ENCODE data around the gene CDR2L. TPM values are rescaled to one million over a fixed set of nuclear protein-coding genes. Genes with fewer than 3 reads are reported as not detected.
A peak's percentile ranks its signal among the peaks of the same experiment; 100 is the strongest.

Gene CDR2L
- total RNA-seq (2022) (3.4 and 4.1 TPM in 2 replicates), Bru-seq, nascent RNA (percentile 27 among the genes with signal in this experiment), BruChase-seq, experiment 1, labeled RNA remaining after a 6-hour chase (percentile 35 among the genes with signal in this experiment), BruChase-seq, experiment 2, labeled RNA remaining after a 2-hour chase (percentile 24 among the genes with signal in this experiment)
- long read RNA-seq, partial matches to known transcripts = 0 of 4 reads
- long read RNA-seq, other reads (novel, unspliced or antisense) = 0 of 4 reads

DNA sequence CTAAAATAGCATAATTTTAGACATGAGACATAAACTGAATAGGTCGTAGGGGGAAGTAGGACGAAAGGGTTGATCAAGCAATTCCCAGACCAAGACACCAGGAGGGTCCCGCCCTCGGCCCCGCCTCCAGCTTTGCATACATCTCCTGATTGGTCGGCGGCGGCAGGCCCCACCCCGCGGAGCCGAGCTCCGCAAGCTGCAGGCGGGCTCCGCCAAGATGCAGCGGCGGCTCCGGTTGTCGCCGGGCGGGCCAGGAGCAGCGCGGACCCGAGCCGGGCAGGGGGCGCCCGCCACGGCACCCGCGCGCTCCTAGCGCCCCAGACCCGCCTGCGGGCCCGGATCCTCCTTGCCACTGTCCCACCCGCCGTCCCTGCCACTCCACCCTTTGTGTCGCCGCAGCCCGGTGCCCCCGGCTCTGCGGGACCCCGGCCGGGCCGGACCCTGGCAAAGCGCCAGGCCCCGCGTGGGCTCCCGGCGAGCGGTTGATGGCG lies at the start of gene CDR2L:
TSS of gene CDR2L (plus strand) at position 215 of the 491 bp plus-strand sequence. CDS start 412 bp downstream, outside the sequence.
- intact Hi-C loops (cut with micrococcal nuclease) = no loop called here
- H3K27me3 Mint-ChIP-seq (ENCODE audit: insufficient read depth, unreplicated experiment) = no peaks in the 10 kb centered on the region
- no peaks in the 10 kb centered on the region for H3K9me3 Mint-ChIP-seq (ENCODE audit: unreplicated experiment)
- no TSS peak for BruUV-seq (replicated peaks)
- H3K4me1 Mint-ChIP-seq (ENCODE audit: insufficient read depth, unreplicated experiment) = peaks cover 14% of the 10 kb centered on the region
- TF ChIP-seq, protein P1, sequence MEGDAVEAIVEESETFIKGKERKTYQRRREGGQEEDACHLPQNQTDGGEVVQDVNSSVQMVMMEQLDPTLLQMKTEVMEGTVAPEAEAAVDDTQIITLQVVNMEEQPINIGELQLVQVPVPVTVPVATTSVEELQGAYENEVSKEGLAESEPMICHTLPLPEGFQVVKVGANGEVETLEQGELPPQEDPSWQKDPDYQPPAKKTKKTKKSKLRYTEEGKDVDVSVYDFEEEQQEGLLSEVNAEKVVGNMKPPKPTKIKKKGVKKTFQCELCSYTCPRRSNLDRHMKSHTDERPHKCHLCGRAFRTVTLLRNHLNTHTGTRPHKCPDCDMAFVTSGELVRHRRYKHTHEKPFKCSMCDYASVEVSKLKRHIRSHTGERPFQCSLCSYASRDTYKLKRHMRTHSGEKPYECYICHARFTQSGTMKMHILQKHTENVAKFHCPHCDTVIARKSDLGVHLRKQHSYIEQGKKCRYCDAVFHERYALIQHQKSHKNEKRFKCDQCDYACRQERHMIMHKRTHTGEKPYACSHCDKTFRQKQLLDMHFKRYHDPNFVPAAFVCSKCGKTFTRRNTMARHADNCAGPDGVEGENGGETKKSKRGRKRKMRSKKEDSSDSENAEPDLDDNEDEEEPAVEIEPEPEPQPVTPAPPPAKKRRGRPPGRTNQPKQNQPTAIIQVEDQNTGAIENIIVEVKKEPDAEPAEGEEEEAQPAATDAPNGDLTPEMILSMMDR (IDR thresholded peaks at IDR 0.05; ENCODE audit: unreplicated experiment) = no peak
- peak within 1 kb of the TSS; percentile 16 for H3K27ac Mint-ChIP-seq (ENCODE audit: low read depth, unreplicated experiment)
- peak; percentile 90 for DNase-seq (ENCODE audit: unreplicated experiment)
- peaks cover 6% of the 10 kb centered on the region for H3K36me3 Mint-ChIP-seq (ENCODE audit: insufficient read depth, unreplicated experiment)
- POLR2A ChIA-PET = interaction anchor here (0.6 to 10.4 kb wide), 21 partner anchors 10 to 933 kb away, joined by 3 to 228 read pairs (median 5); partner anchors contain the start of genes ATP5PD, FDXR, HID1 and KCTD2
- CTCF ChIA-PET = interaction anchor here (0.7 to 2.2 kb wide), 7 partner anchors 9 to 1594 kb away, joined by 3 to 11 read pairs (median 5); partner anchors contain the start of genes ATP5PD and KCTD2
- peak within 1 kb of the TSS; percentile 78 for H3K4me3 Mint-ChIP-seq (ENCODE audit: unreplicated experiment)

DNA sequence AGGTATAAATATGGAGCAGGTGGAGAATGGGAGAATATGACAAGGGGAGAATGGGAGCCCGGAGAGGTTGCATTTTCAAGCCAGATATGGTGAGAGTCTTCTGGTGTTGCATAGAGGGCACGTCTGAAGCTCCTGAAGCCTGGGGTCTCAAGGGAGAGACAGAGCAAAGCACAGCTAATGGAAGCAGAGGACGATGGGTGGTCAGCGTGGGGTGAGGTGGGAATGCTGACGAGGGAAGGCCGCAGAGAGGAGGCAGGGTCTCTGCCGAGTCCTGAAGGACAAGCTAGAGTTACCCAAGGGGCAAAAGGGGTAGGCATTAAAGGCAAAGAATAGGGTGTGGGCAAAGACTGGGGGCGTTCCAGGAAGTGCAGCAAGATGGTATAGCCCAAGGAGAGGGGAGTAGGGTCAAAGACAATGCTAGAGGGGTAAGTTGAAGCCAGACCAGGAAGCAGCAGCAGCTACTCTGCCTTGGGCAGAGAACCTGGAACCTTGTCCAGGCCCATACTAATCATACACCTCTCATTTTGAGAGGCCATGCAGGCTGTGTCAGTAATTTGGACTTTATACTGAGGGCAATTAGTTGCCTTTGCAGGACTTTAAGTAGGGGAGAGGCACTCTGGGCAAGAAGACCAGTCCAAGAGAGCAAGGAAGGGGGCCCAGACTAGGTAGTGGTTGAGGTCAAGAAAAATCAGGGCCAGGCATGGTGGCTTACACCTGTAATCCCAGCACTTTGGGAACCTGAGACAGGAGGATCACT lies 49.1 kb upstream of the CDR2L start:
- Mint-ChIP-seq H3K27ac (ENCODE audit: low read depth, unreplicated experiment) (no peak overlapping the region), H3K36me3 (ENCODE audit: insufficient read depth, unreplicated experiment) (peaks cover 6% of the 10 kb centered on the region), H3K4me3 (ENCODE audit: unreplicated experiment) (no peak overlapping the region), H3K4me1 (ENCODE audit: insufficient read depth, unreplicated experiment) (peaks cover 3% of the 10 kb centered on the region), H3K27me3 (ENCODE audit: insufficient read depth, unreplicated experiment) (peaks cover 21% of the 10 kb centered on the region), H3K9me3 (ENCODE audit: unreplicated experiment) (no peaks in the 10 kb centered on the region)
- TF ChIP-seq, protein P1 (IDR thresholded peaks at IDR 0.05; ENCODE audit: unreplicated experiment) = no peak
- no TSS peak for BruUV-seq (replicated peaks)
- intact Hi-C loops (cut with micrococcal nuclease) = no loop called here
- CTCF ChIA-PET = interaction anchor here (0.6 to 0.7 kb wide), 2 partner anchors 23 to 111 kb away, joined by 3 to 4 read pairs; no protein-coding TSS in a partner anchor
- DNase-seq (ENCODE audit: unreplicated experiment) = no peak
- POLR2A ChIA-PET = no interaction called here

DNA sequence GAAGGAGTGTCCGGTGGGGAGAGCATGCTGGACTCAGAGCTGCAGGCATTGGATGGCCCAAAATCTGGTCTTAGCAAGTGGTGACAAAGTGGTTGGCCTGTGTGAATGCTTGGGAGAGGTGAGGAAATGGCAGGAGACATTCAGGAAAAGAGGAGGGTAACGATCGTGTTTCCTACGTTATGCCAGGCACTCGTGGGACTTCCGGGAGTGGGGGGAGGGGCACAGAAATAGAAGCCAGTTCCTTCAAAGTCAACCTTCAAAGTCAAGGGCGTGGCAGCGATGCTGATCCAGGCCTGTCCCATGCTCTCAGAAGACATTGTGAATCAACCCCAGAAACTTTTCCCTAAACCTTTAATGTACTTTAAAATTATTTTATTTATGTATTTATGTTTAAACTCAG lies 47.9 kb upstream of the CDR2L start:
- DNase-seq (ENCODE audit: unreplicated experiment) = no peak
- CTCF ChIA-PET = interaction anchor here (1.3 kb wide), 1 partner anchor 21 kb away, joined by 3 read pairs; no protein-coding TSS in a partner anchor
- no TSS peak for BruUV-seq (replicated peaks)
- Mint-ChIP-seq H3K27ac (ENCODE audit: low read depth, unreplicated experiment) (no peak overlapping the region), H3K27me3 (ENCODE audit: insufficient read depth, unreplicated experiment) (peaks cover 21% of the 10 kb centered on the region), H3K4me3 (ENCODE audit: unreplicated experiment) (no peak overlapping the region), H3K9me3 (ENCODE audit: unreplicated experiment) (no peaks in the 10 kb centered on the region), H3K36me3 (ENCODE audit: insufficient read depth, unreplicated experiment) (peaks cover 6% of the 10 kb centered on the region), H3K4me1 (ENCODE audit: insufficient read depth, unreplicated experiment) (peaks cover 15% of the 10 kb centered on the region)
- TF ChIP-seq, protein P1 (IDR thresholded peaks at IDR 0.05; ENCODE audit: unreplicated experiment) = no peak
- POLR2A ChIA-PET = no interaction called here
- intact Hi-C loops (cut with micrococcal nuclease) = no loop called here
